GM19193 (cell line): Measurements from ENCODE around the gene PTPN11.
A peak's percentile ranks its signal among the peaks of the same experiment; 100 is the strongest.

ENCODE experiments used
- POLR2A ChIP-seq: IDR thresholded peaks from 4 replicates; pipeline ENCODE4 v1.6.1; 2011; ENCODE audit not compliant: insufficient read depth, insufficient read length; ENCODE audit errors: extremely low read depth

PTPN11 gene

DNA sequence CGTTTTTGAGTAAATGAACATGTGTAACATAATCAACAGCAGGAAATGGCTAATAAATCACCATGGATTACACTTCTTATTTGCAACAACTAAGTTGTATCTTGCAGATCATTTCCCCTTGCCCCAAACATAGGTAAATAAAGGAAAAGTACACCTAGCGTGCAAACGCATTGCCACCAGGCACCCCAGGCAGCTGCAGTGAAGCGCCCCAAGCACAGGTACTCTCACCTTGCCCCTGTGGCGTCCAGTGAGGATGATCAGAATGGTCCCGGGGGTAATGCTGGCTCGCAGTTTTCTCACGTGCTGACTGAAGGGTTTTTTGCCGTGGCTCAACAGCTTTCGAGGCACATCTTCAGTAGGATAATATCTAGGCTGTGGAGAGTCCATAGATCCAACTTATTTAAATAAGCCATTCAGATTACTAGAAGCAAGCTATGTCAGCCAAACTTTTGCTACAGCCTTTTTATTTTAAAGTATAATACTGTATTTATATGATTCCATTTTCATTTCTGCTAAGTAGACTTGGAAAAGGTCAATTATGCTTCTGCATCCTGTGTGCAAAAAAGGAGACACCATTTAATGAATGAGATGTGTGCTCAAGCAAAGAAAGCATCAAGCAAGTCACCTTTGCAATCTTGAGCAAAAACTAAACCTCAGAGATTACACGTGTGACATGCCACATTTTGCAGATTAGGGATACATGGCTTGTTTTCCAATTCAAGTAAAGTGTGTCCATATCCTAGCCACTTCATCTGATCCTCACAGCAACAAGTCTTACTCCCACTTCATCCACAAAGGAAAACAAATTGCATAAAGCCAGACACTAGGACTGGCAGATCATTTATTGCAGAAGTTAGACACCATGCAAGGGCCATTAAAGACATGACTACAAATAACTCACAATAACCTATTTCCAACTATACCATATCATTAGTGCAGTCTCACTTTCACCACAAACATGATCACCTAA lies 11.9 kb upstream of the PTPN11 start:
- TF ChIP-seq POLR2A = peak; percentile 7

DNA sequence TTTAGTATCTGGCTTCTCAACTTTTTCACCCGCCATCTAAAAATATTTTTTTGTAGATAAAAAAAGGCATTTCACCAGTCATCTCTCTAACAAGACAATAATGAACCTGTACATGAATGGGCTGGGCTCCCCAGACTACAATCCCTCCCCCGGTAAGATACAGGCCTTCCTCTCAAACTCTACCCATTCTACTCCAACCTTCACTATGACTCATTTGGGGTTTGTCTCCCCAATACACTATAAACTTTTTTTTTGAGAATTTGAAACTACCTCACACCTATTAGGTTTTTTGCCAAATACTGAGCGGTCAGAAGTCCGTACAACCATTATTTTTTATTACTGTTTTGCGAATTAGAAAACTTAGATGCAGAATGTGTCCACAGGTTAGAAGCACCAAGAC lies 10.1 kb upstream of the PTPN11 start:
- no peak for TF ChIP-seq POLR2A

DNA sequence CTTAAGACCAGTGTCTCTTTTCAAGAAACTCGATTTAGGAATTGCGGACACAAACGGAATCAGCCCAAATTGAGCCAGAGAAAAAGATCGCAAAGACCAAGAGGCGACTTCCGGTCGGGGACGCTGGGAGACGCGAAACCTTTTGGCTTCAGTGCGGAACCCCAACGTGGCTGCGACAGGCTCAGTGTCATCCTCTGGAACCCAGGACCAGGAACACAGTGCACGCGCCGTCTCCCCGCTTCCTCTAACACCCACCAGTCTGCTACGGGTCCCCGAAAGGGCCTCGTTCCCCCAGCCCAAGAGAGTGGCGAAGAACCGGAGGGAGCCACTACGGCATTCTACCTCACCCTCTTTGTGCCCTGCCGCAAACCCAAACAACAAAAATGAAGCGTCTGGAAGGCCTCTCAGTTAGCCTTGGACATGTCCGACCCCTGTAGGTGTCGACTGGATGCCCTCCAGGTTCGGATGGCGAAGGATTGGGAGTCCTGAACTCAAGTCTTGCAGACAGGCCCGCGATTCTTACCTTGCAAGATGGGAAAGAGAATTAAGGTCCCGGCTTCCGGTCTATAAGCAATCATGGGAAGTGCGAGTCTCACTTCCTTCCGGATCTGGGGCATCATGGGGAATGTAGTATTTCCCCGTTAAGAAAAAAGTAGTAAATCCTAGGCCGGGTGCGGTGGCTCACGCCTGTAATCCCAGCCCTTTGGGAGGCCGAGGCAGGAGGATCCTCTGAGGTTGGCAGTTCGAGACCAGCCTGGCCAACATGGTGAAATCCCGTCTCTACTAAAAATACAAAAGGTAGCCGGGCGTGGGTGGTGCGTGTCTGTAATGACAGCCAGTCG lies 9.5 kb upstream of the PTPN11 start, which contains the start of gene RPL6:
TSS of gene RPL6 (minus strand) at position 542 of the 842 bp plus-strand sequence. CDS start 949 bp downstream, outside the sequence.
- peak; percentile 99 for TF ChIP-seq POLR2A

DNA sequence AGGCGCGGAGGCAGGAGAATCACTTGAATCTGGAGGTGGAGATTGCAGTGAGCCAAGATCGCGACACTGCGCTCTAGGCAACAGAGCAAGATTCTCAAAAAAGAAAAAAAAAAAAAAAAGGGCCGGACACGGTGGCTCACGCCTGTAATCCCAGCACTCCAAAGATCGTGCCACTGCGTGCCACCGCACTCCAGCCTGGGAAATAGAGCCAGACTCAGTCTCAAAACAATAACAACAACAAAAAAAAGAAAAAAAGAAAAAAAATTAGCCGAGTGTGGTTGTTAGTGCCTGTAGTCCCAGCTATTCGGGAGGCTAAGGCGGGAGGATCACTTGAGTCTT lies 8.9 kb upstream of the PTPN11 start:
- no peak for TF ChIP-seq POLR2A

DNA sequence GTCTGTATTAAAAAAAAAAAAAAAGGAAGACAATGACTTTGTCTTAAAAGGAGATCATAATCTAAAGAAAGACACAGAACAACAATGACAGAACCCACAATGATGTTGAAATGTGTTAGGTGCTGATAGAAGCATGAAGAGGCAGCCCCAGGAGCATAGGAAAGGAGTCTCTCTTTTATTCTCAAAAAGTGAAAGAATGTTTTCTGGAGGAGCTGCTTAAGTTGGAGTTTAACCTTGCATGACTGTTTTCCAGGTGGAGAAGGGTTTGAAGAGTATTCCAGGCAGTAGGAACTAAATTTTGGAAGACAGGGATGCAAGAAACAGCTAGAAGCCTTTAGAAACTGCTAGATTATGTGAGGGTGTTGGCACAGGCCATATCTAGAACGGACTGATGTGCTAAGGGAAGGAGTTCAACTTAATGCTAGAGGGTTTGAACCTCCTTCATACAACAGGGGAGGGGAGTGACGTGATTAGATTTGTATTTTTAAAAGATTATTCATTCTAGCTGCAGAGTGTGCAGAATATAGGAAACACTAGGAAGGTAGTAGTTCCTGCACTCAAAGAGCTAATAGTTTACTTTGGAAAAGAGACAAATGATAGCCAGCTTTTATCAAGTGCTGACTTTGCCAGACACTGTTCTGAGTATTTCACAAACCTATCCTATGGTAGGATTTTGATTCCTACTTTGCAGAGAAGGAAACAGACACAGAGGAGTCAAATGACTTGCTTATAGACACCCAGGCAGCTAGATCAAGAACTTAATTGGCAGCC lies 4.7 kb upstream of the PTPN11 start:
- TF ChIP-seq POLR2A = no peak

DNA sequence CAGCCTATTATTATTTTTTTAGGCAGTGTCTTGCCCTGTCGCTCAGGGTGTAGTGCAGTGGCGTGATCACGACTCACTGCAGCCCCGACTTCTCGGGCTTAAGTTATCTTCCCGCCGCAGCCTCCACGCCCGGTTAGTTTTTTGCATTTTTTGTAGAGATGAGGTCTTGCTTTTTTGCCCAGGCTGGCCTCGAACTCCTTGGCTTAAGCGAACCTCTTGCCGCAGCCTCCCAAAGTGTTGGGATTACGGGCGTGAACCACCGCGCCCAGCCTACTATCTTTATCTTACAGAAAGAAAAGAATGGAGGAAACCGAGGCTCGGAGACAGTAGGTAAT lies 507 bp upstream of the PTPN11 start:
- no peak for TF ChIP-seq POLR2A

DNA sequence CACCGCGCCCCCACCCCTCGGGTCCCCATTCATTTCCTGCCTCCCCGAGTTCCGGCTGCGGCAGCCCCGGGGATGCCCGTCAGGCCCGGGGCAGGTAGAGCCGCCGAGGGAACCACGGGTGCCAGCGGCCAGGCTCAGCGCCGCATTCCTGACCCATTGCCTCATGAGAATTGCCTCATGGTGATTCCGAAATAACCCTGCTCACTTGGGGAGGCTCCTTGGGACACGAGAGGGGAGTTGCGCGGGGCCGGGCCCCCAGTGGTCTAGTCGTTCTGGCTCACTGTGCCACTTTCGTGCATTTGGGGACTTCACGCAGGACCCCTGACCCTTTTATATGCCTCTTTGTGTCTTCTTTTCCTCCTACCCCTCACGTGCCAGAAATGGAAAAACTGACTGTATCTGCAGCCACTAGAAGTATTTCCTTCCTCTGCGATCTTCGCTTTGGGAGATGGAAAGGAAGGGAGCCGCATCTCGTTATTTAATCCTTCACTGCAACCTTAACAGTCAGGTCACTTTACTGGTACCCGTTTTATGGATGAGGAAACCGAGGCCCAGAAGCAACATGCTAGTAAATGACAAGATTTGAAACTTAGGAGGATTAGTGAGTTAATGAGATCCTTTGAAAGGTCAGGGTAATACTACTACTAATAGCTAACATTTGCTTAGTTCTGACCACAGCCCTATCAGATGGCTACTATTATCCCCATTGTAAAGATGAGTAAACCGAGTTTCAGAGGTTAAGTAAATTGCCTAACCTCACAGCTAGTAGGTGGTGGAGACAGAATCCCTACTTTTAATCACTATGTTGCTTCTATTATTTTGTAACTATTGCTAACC lies 768 bp downstream of the PTPN11 start:
- no peak for TF ChIP-seq POLR2A

DNA sequence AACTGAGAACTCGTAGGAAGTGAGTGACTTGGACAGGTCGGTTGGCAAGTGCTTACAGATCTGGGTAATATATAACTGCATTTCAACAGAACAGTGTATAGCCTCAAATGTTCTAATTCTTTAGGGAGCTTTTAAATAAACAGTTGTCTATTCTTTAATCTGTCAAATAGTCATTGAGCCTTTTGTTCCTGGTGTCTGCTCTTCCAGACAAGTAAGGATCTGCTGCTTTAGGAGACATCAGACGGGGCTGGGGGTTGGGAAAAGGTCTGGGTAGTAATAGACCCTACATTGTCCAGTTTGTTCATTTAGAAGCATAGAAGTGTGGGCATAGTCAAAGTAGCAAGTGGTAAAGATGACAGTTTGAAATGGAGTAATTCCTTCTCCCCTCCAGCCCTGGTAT lies 2.0 kb downstream of the PTPN11 start:
- no peak for TF ChIP-seq POLR2A

DNA sequence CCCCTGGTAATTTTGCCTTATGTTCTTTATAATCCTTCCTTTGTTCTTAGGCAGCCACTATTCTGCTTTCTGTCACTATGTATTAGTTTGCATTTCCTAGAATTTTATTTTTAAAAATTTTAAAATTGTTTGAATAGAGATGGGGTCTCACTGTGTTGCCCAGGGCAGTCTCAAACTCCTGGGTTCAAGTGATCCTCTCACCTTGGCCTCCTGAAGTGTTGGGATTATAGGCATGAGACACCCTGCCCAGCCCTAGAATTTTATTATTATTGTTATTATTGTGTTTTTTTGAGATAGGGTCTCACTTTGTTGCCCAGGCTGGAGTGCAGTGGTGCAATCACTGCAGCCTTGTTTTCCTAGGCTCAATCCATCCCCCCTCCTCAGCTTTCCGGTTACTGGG lies 2.6 kb downstream of the PTPN11 start:
- no peak for TF ChIP-seq POLR2A

DNA sequence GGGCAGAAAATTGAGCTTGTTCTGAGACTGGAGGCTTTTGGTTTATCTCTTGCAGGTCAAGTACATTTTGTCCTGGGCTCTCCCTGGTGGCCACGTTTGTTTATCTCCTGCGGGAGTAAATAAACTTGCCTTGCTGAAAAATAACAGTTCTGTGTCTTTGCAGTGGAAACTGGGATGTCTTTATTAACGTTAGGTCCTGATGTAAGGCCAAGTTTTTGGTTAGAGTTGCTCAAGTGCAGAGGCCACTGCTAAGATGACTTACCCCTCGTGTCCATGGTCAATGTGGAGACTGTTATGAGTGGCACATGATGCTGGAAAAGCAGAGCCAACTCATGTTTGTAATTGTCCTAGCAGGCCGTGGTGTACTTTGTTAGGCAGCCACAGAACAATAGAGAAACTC lies 3.8 kb downstream of the PTPN11 start:
- no peak for TF ChIP-seq POLR2A

DNA sequence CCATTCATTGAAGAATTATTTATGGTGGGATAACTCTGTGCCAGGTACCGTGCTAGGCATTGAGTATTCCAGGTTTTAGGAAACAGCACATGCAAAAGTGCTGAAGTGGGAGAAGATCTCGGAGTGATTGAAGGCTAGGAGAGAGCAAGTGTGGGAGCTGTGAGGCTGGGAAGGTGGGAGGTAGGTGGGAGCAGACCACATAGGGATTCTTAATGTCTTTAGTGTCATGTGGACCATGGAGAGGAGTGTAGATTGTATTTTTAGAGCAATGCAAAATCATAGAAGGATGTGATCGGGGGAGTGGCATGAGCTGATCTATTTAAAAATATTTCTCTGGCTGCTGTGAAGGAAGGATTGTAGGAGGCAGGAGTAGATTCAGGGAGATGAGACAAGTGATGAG lies 5.4 kb downstream of the PTPN11 start:
- no peak for TF ChIP-seq POLR2A

DNA sequence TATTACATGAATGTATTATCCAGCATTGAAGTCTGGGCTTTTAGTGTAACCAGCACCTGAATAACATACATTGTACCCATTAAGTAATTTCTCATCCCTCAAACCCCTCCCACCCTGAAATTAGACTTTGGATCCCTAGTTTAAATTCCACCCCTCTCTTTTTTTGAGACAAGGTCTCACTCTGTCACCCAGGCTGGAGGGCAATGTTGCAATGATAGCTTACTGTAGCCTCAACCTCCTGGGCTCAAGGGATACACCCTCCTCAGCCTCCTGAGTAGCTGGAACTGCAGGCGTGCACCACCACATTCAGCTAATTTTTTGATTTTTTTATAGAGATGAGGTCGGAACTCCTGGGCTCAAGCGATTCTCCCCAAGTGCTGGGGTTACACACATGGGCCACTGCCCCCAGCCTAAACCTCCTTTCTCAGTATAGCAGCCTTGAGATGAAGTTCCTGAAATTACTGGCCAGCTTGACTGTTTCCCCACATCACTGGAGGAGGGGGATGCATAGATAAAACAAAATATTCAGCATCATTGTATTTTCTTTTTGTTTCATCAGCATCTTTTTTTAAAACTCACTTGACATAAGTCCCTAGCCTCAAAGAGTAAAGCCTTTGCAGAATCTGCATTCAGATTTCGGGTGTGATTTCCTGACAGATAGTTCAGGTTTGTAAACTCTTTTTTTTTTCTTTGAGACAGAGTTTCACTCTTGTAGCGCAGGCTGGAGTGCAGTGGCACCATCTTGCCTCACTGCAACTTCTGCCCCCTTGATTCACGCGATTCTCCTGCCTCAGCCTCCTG lies 7.0 kb downstream of the PTPN11 start:
- TF ChIP-seq POLR2A = no peak

DNA sequence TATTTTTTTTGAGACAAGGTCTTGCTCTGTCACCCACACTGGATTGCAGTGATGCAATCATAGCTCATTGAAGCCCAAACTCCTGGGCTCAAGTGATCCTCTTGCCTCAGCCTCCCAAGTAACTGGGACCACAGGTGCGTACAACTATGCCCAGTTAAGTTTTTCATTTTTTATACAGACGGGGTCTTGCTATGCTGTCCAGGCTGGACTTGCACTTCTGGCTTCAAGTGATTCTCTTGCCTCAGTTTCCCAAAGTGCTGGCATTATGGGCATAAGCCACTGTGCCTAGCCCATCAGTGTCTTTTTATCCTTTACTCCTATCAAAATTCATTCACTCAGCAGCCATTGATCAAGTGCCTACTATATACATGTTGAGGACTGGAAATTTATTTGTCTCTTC lies 9.0 kb downstream of the PTPN11 start:
- no peak for TF ChIP-seq POLR2A

DNA sequence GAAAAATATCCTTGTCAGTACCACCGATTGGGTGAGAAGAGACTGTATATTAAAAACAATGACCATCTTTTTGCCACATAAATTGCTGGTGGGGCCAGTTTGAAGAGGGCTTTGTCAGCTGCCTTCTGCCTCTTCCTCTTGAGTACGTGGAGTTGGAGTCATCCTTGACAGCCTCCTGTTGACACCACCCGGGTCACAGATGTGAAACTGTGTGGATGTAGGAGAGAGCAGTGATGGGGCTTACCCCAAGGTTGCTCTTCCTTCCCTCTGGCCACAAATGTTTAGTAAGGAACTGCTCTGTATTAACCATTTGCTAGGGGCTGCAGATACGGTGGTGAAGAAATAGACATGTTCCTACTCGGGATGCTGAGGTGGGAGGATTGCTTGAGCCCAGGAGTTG lies 12.2 kb downstream of the PTPN11 start:
- no peak for TF ChIP-seq POLR2A

DNA sequence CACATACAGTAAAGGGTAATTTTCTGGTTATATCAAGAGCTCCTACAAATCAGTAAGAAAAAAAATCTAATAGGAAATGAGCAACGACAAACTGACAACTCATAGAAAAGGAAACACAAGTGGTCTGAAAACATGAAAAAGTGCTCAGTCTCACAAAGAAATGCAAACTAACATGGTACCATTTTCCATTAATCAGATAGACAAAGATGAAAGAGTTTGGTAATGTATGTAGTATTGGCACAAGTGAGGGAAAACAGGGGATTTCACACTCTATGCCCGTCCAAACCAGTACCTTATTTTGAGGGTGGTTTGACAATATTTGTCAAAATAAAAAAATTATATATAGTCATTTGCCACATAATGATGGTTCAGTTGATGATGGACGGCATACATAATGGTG lies 13.2 kb downstream of the PTPN11 start:
- TF ChIP-seq POLR2A = no peak
